HG03039 (cell line): ENCODE data around the gene KRT4.

Source experiments
- ATAC-seq: cut with Tn5 transposase; IDR thresholded peaks from one replicate; pipeline ENCODE4 v1.9.1; 2021; ENCODE audit warnings: mild to moderate bottlenecking, moderate library complexity; ENCODE audit not compliant: unreplicated experiment

The KRT4 gene

GRCh38 chr12:52794479-52795331, 19.2 kb downstream of the KRT4 start:
- ATAC-seq: no peak

DNA sequence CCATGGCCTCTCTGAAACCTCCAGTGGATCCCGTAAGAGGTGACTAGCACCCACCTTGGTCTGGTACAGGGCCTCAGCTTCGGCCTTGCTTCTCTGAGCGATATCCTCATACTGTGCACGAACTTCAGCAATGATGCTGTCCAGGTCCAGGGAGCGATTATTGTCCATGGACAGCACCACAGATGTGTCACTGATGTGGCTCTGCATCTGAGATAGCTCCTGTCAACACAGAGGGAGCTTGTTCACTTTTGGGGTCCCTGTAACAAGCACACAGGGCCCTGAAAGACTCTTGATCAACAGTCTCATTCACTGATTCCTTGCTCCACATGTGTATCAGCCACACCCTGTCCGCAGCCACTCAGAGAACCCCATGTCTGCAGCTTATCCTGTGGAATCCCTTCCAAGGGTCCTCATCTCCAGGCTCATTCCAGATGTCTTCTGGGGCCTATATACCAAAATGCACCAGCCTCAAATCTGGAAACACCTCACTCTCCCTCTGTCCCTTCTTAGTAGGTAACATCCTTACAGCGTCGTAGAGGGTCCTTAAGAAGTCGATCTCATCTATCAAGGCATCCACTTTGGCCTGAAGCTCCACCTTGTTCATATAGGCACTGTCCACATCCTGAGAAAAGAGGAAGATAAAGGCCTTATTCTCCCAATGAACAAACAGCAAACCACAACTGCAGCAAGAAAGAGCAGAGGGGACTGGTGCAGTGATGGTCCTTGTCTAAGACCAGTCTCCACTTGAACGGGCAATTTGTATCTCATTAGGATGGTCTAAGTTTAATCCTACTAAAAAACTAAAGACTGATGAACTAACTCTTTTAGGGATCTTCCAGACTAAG, 21.5 kb downstream of the KRT4 start:
- no peak for ATAC-seq

- ATAC-seq: no peak
Observed at GRCh38 chr12:52791271-52792184, 22.4 kb downstream of the KRT4 start.

DNA sequence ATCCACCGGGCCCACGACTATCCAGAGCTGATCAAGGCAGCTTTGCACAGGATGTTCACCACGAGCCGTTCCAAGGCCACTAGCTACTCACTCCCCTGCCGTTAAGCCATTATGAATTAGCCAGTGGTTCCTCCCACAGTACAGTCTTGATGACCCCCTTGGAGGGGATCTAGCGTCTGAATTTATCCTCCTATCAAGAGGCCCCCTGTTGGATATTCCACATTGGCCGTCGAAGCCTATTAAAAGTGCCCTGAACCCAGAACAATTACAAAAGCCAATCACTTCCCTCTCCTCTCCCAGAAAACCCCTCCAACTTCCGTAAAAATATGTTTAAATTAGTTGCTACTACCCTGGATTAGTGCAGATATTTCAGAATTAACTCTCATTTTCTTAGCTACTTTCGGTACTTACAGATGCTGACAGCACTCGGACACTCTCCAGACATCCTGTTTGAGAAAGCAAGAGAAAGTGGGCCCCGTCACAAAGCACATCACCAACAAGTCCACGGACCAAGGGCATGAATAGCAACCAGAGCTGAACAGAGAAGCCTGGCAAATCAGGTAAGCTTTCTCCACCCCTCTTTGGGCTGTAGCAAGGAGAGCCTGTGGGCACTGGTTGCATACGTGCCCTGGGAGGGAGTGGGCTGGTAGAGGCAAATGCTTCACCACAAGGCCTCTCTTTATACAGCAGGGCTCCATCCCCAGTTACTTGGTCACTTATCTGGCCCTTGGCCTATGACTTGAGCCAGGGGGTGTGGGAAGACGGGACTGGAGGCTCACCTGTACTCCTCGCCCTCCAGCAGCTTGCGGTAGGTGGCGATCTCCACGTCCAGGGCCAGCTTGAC, 23.3 kb downstream of the KRT4 start:
- no peak for ATAC-seq

DNA sequence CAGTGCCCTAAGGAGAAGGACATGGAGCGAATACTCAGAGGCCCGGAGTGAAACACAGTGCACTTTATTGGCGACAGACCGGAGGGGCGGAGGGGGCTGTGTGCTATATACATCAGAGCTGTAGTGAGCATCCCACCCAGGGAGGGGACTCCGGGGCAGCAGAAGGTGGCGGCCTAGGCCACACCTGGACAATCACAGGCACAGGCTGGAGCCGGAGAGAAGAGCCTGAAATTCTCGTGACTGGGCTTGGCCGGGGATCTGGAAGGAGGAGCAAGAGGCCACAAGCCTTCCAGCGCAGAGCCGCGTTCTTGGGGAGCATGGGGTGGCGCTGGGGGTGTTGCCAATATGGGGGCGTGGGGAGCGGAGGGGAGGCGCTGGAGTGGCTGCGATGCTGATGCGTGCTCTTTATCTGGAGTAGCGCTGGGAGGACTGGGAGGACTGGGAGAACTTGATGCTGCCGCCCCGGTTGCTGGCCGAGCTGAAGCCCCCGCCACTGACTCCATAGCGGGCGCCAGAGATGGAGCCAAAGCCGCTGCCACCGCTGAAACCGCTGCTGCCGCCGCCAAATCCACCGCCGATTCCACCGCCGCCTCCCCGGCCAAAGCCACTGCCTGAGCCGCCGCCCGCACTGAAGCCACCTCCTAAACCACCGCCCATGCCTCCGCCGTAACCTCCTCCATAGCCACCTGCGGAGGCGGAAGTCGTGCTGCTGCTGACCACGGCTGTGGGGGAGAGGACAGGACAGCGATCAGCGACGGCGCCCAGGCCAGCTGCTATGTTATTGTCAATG, 24.1 kb downstream of the KRT4 start:
- ATAC-seq: no peak

DNA sequence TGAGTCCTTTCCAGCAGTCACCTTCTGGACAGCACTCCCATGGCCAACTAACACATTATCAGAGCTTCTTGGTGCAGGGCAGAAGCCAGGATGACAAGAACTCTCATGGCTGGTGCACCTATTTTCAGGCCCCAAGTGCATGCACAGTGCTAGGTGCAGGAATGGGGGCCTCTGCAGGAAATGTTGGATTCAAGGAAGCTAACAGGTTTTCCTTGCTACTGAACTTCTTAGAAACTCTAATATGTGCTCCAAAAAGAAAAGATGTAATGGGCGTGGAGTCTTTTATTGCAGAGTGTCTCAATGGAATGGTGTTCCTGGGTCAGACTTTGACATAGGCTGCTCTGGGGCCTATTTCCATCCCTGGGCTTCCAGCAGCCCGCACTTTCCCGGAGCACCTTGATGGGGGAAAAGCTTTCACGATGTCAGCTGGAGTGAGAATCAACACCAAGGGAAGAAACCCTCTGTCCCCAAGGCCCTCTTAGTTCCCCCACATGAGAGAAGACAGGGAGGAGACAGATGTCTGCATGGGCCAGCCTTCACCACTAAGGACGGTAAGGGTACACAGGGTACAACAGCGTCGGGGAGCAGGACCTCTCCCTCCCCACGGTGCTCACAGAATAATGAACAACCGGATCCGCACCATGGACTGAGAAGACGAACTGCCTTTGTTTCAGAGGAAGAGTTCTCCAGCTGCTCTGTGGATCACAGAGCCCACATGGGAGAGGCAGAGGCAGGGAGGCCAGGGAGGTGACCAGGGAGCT, 24.9 kb downstream of the KRT4 start:
- ATAC-seq: no peak

DNA sequence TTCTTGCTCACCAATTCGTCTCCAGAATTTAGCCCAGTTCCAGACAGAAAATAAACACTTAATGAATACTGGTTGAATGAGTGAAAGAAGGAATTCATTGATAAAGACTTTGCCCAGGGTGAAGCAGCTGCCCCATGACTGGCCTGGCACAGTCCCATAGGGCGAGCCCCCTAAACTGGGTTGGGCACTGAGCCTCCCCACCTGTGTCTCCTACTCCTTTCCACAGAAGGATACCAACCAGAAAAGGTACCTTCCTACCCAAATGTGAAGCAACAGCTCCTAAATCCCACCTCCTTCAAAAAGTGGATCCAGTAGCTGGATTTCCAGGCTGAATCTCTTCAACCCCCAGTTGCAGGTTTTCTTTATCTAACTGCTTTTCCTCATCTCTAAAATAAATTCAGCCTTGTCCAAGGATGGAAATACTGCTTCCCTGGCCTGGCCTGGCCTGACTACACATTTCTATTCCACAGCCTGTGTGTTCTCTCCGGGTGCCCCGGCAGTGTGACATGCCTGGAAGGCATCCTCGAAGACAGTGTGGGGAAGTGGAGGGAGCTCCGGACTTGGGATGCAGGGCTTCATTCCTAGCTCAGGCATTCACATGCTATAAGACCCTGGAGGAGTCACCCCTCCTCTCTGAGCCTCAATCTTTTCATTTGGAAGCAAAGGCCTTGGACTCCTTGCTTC, 25.6 kb downstream of the KRT4 start:
- ATAC-seq: no peak

- no peak for ATAC-seq
Observed at GRCh38 chr12:52787324-52788191, 26.4 kb downstream of the KRT4 start.

GRCh38 chr12:52784909-52785308, 29.0 kb downstream of the KRT4 start:
- no peak for ATAC-seq

- no peak for ATAC-seq
Observed at GRCh38 chr12:52783563-52784316, 30.2 kb downstream of the KRT4 start.

DNA sequence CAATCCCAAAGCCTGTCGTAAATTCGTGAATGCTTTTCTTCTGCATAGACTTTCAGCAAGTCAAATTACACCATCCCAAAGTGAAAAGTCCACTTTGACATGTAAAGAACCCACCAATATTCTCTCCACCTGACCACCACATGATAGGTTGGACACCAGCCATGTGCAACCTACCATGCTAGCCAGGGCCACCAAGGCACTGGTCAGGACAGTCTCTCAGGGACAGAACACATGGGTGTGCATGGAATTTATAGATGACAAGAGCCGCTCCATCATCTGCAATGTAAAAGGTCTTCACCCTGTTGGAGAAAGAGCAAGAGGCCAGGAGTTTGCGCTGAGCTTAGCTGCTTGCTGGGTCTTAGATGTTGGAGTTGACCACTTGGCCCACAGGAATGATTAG, 31.4 kb downstream of the KRT4 start:
- ATAC-seq: no peak

GRCh38 chr12:52781399-52782082, 32.4 kb downstream of the KRT4 start:
- ATAC-seq: no peak

DNA sequence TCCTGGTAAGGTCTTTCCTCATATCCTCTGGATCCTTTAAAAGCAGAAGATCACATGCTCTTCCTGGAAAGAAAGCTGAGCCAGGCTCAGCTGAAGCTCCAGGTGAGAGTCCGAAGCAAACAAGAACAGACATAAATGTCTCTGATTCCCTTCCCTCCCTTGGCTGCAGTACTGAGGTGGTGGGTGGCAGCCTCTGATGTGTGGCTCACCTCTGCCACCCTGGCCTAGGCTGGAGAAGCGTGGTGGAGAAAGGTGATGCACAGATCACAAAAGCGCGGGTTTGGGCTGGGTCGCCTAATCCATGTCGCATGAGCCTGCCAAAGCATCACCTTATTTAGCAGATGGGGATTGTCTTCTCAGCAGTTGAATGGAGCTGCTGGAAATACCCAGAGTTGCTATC, 34.0 kb downstream of the KRT4 start:
- no peak for ATAC-seq

GRCh38 chr12:52778833-52779232, 35.1 kb downstream of the KRT4 start:
- no peak for ATAC-seq

DNA sequence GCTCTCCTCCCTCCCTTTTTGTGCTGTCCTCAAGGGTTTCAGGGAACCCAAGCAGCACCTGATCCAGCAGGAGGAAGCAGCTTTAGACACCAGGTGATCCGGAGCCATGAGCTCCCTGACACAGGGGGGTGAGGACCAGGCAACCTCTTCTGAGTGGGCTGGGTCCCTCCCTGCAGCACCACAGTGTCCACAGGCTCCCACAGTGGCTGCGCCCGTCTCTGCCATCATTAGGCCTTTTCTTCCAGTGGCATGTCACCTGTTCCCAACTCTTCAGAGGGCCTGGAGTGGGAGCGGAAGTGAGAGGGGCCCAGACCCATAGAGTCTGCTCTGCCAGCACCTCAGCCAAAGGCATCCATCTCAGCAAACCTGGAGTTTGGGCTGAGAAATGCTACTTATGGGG, 36.4 kb downstream of the KRT4 start:
- no peak for ATAC-seq

DNA sequence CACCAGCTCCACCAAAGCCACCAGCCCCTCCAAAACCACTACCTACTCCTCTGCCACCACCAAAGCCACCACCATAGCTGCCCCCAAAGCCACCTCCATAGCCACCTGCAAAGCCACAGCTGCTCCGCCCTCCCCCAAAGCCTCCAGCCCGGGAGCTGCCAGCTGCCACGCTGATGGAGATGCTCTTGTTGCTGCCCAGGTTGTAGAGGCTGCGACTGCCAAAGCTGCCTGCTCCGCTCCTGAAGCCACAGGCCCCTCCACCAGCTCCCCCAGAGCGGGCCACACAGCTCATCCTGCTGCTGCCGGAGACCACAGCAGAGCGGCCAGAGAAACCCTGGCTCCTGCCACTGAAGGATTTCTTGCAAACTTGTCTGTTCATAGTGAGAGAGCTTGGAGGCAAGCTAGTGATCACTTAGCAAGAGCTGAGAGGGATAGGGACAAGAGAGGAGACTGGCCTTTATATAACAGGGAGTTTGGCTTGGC, 37.0 kb downstream of the KRT4 start, which contains the start of gene KRT76:
TSS of gene KRT76 (minus strand) at position 433 of the 483 bp plus-strand sequence. CDS start at position 379, 54 bp downstream.
- no peak for ATAC-seq
